HG02870 (cell line): ENCODE measurements around the gene PTHLH.

Source experiments
- ATAC-seq: cut with Tn5 transposase; IDR thresholded peaks from one replicate; pipeline ENCODE4 v1.9.1; 2021; ENCODE audit warnings: mild to moderate bottlenecking, moderate library complexity; ENCODE audit not compliant: unreplicated experiment

The PTHLH gene

GRCh38 chr12:27940756-27941402, 31.7 kb downstream of the PTHLH start:
- peak; percentile 93 for ATAC-seq

- no peak for ATAC-seq
Observed at GRCh38 chr12:27940245-27940644, 32.3 kb downstream of the PTHLH start.

- ATAC-seq, result no peak
Observed at GRCh38 chr12:27937768-27938167, 34.8 kb downstream of the PTHLH start.

DNA sequence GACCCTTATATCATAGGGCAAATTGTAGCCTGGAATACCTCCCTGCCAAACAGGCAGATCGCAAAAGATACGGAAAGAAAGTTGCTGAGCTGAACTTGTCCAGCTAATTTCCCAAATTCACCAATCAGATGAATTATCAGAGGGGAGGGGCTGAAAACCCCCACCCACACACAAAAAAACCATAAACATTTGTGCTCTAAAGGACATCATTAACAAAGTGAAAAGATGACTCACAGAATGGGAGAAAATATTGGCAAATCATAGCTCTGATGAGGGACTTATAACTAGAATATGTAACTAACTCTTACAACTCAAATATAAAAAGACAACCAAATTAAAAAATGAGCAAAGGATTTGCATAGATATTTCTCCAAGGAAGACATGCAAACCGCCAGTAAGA, 36.3 kb downstream of the PTHLH start:
- no peak for ATAC-seq

DNA sequence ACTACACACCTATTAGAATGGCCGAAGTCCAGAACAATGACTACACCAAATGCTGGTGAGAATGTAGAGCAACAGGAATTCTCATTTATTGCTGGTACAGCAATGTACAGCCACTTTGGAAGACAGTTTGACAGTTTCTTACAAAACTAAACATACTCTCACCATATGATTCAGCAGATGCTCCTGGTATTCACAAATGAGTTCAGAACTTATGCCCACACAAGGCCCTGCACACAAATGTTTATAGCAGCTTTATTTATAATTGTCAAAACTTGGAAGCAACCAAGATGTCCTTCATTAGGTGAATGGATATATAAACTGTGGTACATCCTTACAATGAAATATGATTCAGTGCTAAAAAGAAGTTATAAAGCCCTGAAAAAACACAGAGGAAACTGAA, 38.3 kb downstream of the PTHLH start:
- ATAC-seq, result no peak

DNA sequence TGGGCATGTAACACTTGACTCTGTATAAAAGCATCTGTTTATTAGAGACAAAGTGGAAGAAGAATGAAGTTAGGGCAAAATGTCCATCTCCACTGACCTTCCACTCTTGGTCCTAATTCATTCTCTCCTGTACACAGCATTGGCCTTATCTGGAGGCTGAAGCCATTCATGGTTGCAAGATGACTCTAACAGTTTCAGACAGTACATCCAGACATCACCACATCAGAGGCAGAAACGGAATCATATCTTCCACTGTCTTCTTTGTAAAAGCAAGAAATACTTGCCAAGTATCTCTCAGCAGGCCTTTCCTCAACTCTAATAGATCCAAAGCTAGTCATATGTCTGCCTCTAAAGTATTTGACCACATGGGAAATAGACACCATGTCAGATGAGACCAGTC, 41.1 kb downstream of the PTHLH start:
- ATAC-seq, result no peak

DNA sequence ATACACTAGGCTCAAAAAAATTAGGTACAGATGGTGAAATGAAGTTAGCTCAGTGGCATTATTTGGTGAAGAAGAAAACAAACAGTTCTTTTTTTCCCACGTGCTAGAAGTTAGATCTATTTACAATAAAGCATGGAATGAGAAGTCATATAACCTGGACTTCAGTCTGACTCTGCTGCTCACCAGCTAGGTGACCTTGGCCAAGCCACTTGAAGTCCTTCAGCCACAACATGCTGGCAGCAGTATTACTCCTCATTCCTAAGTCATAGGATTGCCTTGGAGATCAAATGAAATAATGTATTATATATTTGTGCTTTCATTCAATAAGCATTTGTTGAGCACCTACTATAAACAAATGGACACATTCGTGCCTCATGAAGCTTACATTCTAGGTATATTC, 45.2 kb downstream of the PTHLH start:
- no peak for ATAC-seq

DNA sequence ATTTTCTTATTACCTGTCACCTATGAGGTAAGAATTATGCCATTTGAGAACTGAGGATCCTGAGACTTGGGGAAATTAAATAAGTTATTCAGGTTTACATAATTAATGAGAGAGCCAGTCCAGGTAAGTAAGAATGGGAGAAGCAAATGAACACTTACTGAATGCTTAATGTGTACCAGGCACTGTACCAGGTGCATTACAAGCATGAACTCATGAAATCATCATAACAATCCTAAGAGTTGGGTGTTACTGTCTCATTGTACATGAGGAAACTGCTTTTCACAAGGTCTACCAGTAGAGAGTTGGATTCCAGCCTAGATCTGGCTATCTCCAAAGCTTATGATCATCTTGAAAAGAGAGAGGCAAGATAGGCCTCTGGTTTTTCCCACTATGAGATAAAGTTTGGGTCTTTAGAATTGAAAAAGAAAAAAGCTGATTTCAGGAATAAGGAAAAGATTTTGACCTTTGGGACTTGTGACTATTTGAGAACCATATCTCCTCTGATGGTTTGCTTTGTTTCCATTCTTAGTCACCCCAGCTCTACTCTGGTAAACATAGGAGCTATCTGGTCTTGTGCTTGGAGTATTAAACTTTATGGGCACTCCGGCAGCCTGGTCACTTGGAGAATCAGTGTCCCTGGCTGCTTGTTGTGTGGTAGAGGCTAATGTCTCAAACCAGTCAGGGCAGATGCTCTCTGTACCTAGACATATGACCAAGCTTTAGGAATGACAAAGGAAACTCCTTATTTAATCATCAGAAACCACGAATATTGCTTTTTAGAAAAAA, 48.0 kb downstream of the PTHLH start:
- ATAC-seq, result no peak

GRCh38 chr12:27922531-27923139, 49.9 kb downstream of the PTHLH start:
- ATAC-seq, result no peak

DNA sequence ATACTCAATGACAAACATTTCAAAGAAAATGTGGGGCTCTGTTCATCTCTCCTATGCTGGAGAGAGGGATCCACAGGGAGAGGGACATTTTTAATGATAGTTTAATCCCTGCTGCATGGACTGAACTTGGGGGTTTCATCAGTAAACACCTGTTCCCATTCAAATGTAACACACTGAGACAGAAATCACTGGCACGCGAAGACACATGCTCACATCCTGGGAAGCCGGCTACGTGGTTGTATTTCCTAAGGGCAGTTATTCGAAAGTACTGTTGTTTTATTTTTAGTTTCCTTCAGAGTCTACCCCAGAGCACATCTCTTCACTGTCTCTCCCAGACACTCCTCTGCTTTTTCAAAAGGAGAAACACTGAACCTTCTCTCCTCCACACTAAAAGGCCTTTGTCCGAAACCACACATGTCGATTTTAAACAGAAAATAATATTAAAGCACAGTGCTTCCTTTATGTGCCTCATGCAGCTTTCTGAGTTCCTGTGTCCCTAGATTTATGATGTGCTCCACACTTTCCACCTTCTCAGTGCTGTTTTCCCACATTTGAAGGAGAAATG, 52.8 kb downstream of the PTHLH start:
- ATAC-seq, result no peak

GRCh38 chr12:27915536-27915935, 57.0 kb downstream of the PTHLH start:
- ATAC-seq, result no peak

- no peak for ATAC-seq
Observed at GRCh38 chr12:27915021-27915420, 57.5 kb downstream of the PTHLH start.

- ATAC-seq, result no peak
Observed at GRCh38 chr12:27913999-27914614, 58.4 kb downstream of the PTHLH start.

DNA sequence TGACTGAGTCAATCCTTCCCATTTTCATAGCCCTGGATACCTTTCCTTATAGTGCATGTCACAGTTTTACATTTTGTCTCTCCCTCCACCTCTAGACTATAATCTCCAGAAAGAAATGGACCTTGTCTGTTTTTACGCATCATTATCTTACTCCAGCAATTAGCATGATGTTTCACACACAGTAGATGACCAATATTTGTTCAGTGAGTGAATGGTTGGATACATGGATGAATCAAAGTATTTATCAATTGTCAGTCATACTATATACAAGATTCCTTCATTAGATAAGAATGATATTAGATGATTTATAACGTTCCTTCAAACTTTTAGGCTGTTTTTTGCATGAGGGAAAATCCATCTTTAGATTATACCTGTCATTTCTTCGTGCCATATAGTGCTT, 61.1 kb downstream of the PTHLH start:
- no peak for ATAC-seq
